CD14-positive monocyte (primary cell): ENCODE data around the gene EIF4G2. TPM values are rescaled to one million over a fixed set of nuclear protein-coding genes. Genes with fewer than 3 reads are reported as not detected.

Experiments
- DNase-seq, 3 donors: peaks; one replicate each; pipeline ENCODE4 v3.0.0-alpha.2; 2011 to 2022
- H2AFZ ChIP-seq: 2 replicates; pipeline ENCODE4 v1.6.0; 2012; ENCODE audit warnings: mild to moderate bottlenecking, low read depth, low read length, inconsistent platforms; ENCODE audit not compliant: insufficient read depth, poor library complexity, severe bottlenecking
- H3K27ac ChIP-seq, 2 donors: 1 replicate in 1 of 2; 2 replicates in 1 of 2; pipeline ENCODE4 v1.5.1; 2012 to 2013; ENCODE audit warnings: low read length in 2 of 2, control low read depth in 1 of 2, inconsistent platforms in 1 of 2, low read depth in 1 of 2, mild to moderate bottlenecking in 1 of 2
- H3K27me3 ChIP-seq, 2 donors: one replicate each; pipeline versions ENCODE4 v1.6.0 to v1.6.1; 2011 to 2013; ENCODE audit warnings: low read length in 2 of 2; ENCODE audit not compliant: control insufficient read depth in 2 of 2, insufficient read depth in 2 of 2
- H3K36me3 ChIP-seq, 2 donors: replicated peaks in 1 of 2; 1 replicate in 1 of 2; 2 replicates in 1 of 2; pipeline versions ENCODE4 v1.5.1 to v1.6.1; 2012 to 2013; ENCODE audit warnings: low read length in 2 of 2, control low read depth in 1 of 2, inconsistent platforms in 1 of 2, mild to moderate bottlenecking in 1 of 2; ENCODE audit not compliant: insufficient read depth in 2 of 2, control insufficient read depth in 1 of 2
- H3K4me1 ChIP-seq, 2 donors: 1 replicate in 1 of 2; 2 replicates in 1 of 2; pipeline versions ENCODE4 v1.5.1 to v1.6.1; 2012 to 2013; ENCODE audit warnings: low read length in 2 of 2, control low read depth in 1 of 2, inconsistent platforms in 1 of 2, mild to moderate bottlenecking in 1 of 2, moderate library complexity in 1 of 2; ENCODE audit not compliant: insufficient read depth in 2 of 2, control insufficient read depth in 1 of 2
- H3K4me2 ChIP-seq: replicated peaks from 2 replicates; pipeline ENCODE3; 2012; ENCODE audit warnings: low read length, moderate library complexity, mild to moderate bottlenecking; ENCODE audit not compliant: poor library complexity, severe bottlenecking; ENCODE audit errors: extremely low read depth
- H3K4me3 ChIP-seq, 3 experiments: fragments of 200-600 bp in 1 of 3; sonication (generic) in 1 of 3; replicated peaks in 1 of 3; 1 replicate in 2 of 3; 2 replicates in 1 of 3; pipeline ENCODE4 v1.5.1; 2011 to 2013; ENCODE audit warnings: low read length in 3 of 3, mild to moderate bottlenecking in 3 of 3, control low read depth in 2 of 3, low read depth in 2 of 3, inconsistent platforms in 1 of 3, moderate library complexity in 1 of 3
- H3K79me2 ChIP-seq: 2 replicates; pipeline ENCODE4 v1.6.0; 2012; ENCODE audit warnings: mild to moderate bottlenecking, control low read depth, inconsistent platforms, low read length, moderate library complexity; ENCODE audit not compliant: insufficient read depth
- H3K9ac ChIP-seq: 2 replicates; pipeline ENCODE4 v1.6.0; 2017; ENCODE audit warnings: low read length, mild to moderate bottlenecking; ENCODE audit not compliant: insufficient read depth, poor library complexity, severe bottlenecking
- H3K9me3 ChIP-seq, 2 donors: replicated peaks in 1 of 2; 1 replicate in 1 of 2; 2 replicates in 1 of 2; pipeline versions ENCODE4 v1.5.1 to v1.6.1; 2012 to 2013; ENCODE audit warnings: low read length in 2 of 2, control low read depth in 1 of 2; ENCODE audit not compliant: control insufficient read depth in 1 of 2, insufficient read depth in 1 of 2
- H4K20me1 ChIP-seq: 2 replicates; pipeline ENCODE4 v1.6.0; 2012; ENCODE audit warnings: mild to moderate bottlenecking, low read length, control low read depth, moderate library complexity; ENCODE audit not compliant: insufficient read depth
- H3K27ac Mint-ChIP-seq, 7 donors: one replicate each; pipeline ENCODE4 v1.8.0; 2020; ENCODE audit warnings: mild to moderate bottlenecking in 7 of 7, mixed read lengths in 7 of 7, moderate library complexity in 6 of 7, inconsistent platforms in 2 of 7
- H3K27me3 Mint-ChIP-seq, 3 donors: one replicate each; pipeline ENCODE4 v1.8.0; 2021 to 2022; ENCODE audit warnings: low read depth in 3 of 3, mild to moderate bottlenecking in 3 of 3, mixed read lengths in 3 of 3, moderate library complexity in 3 of 3, inconsistent platforms in 1 of 3
- H3K36me3 Mint-ChIP-seq, 2 donors: one replicate each; pipeline ENCODE4 v1.8.0; 2020; ENCODE audit warnings: mixed read lengths in 2 of 2, inconsistent platforms in 1 of 2, mild to moderate bottlenecking in 1 of 2
- H3K4me1 Mint-ChIP-seq: one replicate; pipeline ENCODE4 v1.8.0; 2020; ENCODE audit warnings: mild to moderate bottlenecking, mixed read lengths
- H3K4me3 Mint-ChIP-seq, 2 donors: one replicate each; pipeline ENCODE4 v1.8.0; 2020; ENCODE audit warnings: mild to moderate bottlenecking in 2 of 2, mixed read lengths in 2 of 2, moderate library complexity in 1 of 2
- H3K9me3 Mint-ChIP-seq, 7 donors: one replicate each; pipeline ENCODE4 v1.8.0; 2020 to 2022; ENCODE audit warnings: mixed read lengths in 7 of 7, mild to moderate bottlenecking in 6 of 7, moderate library complexity in 6 of 7, inconsistent platforms in 2 of 7
- CTCF ChIP-seq: fragments of 200-600 bp; IDR thresholded peaks from one replicate; pipeline ENCODE4 v1.8.0; 2022; ENCODE audit warnings: antibody characterized with exemption, mild to moderate bottlenecking
- intact Hi-C, 2 donors: fragments of 100-400 bp; cut with micrococcal nuclease; formaldehyde crosslinking; loops; one replicate each; pipeline versions ENCODE4 v1.15.0 to v1.15.1; 2023
- polyA plus RNA-seq, 3 donors: library from polyadenylated mRNA; depleted of rRNA in 1 of 3; unstranded in 2 of 3; stranded (reverse) in 1 of 3; fragments of 300-500 nt in 2 of 3; fragments of >200 nt in 1 of 3; fragmentation: Illumina TruSeq in 2 of 3; gene quantifications; 1 replicate in 2 of 3; 2 replicates in 1 of 3; pipeline ENCODE4 v1.2.3, GENCODE V29; 2012 to 2021

EIF4G2 gene
- polyA plus RNA-seq, 3 donors: 334 to 439 (median 386) TPM

- H3K79me2 ChIP-seq: no peaks in the 10 kb centered on the region
- H4K20me1 ChIP-seq: no peaks in the 10 kb centered on the region
- no peaks in the 10 kb centered on the region for H3K36me3 Mint-ChIP-seq
- no peak overlapping the region for H2AFZ ChIP-seq
- H3K9me3 Mint-ChIP-seq: no peaks in the 10 kb centered on the region
- no peak overlapping the region for H3K4me2 ChIP-seq
- H3K4me1 ChIP-seq: no peaks in the 10 kb centered on the region
- no peak for TF ChIP-seq CTCF
- H3K27ac Mint-ChIP-seq: no peak overlapping the region
- H3K4me3 Mint-ChIP-seq: no peak overlapping the region
- no peaks in the 10 kb centered on the region for H3K36me3 ChIP-seq
- no peak for DNase-seq
- no peaks in the 10 kb centered on the region for H3K9me3 ChIP-seq
- H3K4me1 Mint-ChIP-seq: peaks cover 7% of the 10 kb centered on the region
- no peak overlapping the region for H3K4me3 ChIP-seq
- H3K27ac ChIP-seq: no peak overlapping the region
- no peaks in the 10 kb centered on the region for H3K27me3 ChIP-seq
- intact Hi-C loops: no loop called here
- peaks cover 0 to 3% (median 2%) of the 10 kb centered on the region in 3 donors for H3K27me3 Mint-ChIP-seq
- no peak overlapping the region for H3K9ac ChIP-seq
These were observed 36.1 kb upstream of the EIF4G2 start for GRCh38 chr11:10844796-10845195.

- Mint-ChIP-seq H3K9me3 (no peaks in the 10 kb centered on the region), H3K4me1 (peaks cover 7% of the 10 kb centered on the region), H3K27me3 (peaks cover 0 to 5% (median 2%) of the 10 kb centered on the region in 3 donors), H3K27ac (no peak overlapping the region), H3K4me3 (no peak overlapping the region), H3K36me3 (no peaks in the 10 kb centered on the region)
- DNase-seq: no peak
- no peak for TF ChIP-seq CTCF
- intact Hi-C loops: no loop called here
- no peak overlapping the region for H3K4me3 ChIP-seq
- no peaks in the 10 kb centered on the region for H3K9me3 ChIP-seq
- H2AFZ ChIP-seq: no peak overlapping the region
- no peaks in the 10 kb centered on the region for H3K27me3 ChIP-seq
- no peaks in the 10 kb centered on the region for H3K36me3 ChIP-seq
- no peak overlapping the region for H3K9ac ChIP-seq
- no peaks in the 10 kb centered on the region for H4K20me1 ChIP-seq
- no peak overlapping the region for H3K27ac ChIP-seq
- no peaks in the 10 kb centered on the region for H3K4me1 ChIP-seq
- no peaks in the 10 kb centered on the region for H3K79me2 ChIP-seq
- H3K4me2 ChIP-seq: no peak overlapping the region
These were observed 35.6 kb upstream of the EIF4G2 start for GRCh38 chr11:10844356-10844755.
